Measurements from ENCODE around the gene POLE.
A peak's percentile ranks its signal among the peaks of the same experiment; 100 is the strongest.

Gene POLE

GRCh38 chr12:132716356-132716755, 29.2 kb upstream of the POLE start:
- DNase-seq (ENCODE audit: low read depth, low spot score), result no peak
- Histone ChIP-seq H3K9ac (ENCODE audit: insufficient read length) (no peak overlapping the region), H3K27ac (no peak overlapping the region), H3K36me3 (ENCODE audit: insufficient read depth, low read length) (peaks cover 55% of the 10 kb centered on the region), H3K4me3 (no peak overlapping the region), H3K9me3 (ENCODE audit: low read depth, low read length) (no peaks in the 10 kb centered on the region)
- TF ChIP-seq POLR2AphosphoS5 (IDR thresholded peaks at IDR 0.05; ENCODE audit: borderline replicate concordance, low read depth, low read length) (no peak), EZH2 (IDR thresholded peaks at IDR 0.05) (no peak), FOXP2 (optimal IDR thresholded peaks at IDR 0.05; ENCODE audit: control extremely low read depth, extremely low read length, insufficient read depth) (no peak)

- Histone ChIP-seq H3K9ac (ENCODE audit: insufficient read length) (no peak overlapping the region), H3K4me3 (no peak overlapping the region), H3K9me3 (ENCODE audit: low read depth, low read length) (no peaks in the 10 kb centered on the region), H3K36me3 (ENCODE audit: insufficient read depth, low read length) (peaks cover 50% of the 10 kb centered on the region), H3K27ac (no peak overlapping the region)
- no peak for TF ChIP-seq POLR2AphosphoS5 (IDR thresholded peaks at IDR 0.05; ENCODE audit: borderline replicate concordance, low read depth, low read length)
- no peak for TF ChIP-seq FOXP2 (optimal IDR thresholded peaks at IDR 0.05; ENCODE audit: control extremely low read depth, extremely low read length, insufficient read depth)
- TF ChIP-seq EZH2 (IDR thresholded peaks at IDR 0.05), result no peak
- no peak for DNase-seq (ENCODE audit: low read depth, low spot score)
These were observed 28.7 kb upstream of the POLE start for GRCh38 chr12:132715874-132716273.

GRCh38 chr12:132713123-132713522, 26.0 kb upstream of the POLE start:
- no peak for DNase-seq (ENCODE audit: low read depth, low spot score)
- 0 out of 2 replicates have a peak overlapping the region, but pooled peaks have one; percentile 31 for H3K27ac ChIP-seq
- no peak overlapping the region for H3K9ac ChIP-seq (ENCODE audit: insufficient read length)
- H3K9me3 ChIP-seq (ENCODE audit: low read depth, low read length), result no peaks in the 10 kb centered on the region
- peaks cover 30% of the 10 kb centered on the region for H3K36me3 ChIP-seq (ENCODE audit: insufficient read depth, low read length)
- no peak overlapping the region for H3K4me3 ChIP-seq
- TF ChIP-seq FOXP2 (optimal IDR thresholded peaks at IDR 0.05; ENCODE audit: control extremely low read depth, extremely low read length, insufficient read depth), result no peak
- no peak for TF ChIP-seq POLR2AphosphoS5 (IDR thresholded peaks at IDR 0.05; ENCODE audit: borderline replicate concordance, low read depth, low read length)
- no peak for TF ChIP-seq EZH2 (IDR thresholded peaks at IDR 0.05)

GRCh38 chr12:132711080-132711843, 24.1 kb upstream of the POLE start:
- Histone ChIP-seq H3K36me3 (ENCODE audit: insufficient read depth, low read length) (peaks cover 19% of the 10 kb centered on the region), H3K4me3 (peak overlapping the region; percentile 87), H3K9me3 (ENCODE audit: low read depth, low read length) (no peaks in the 10 kb centered on the region), H3K9ac (ENCODE audit: insufficient read length) (peak overlapping the region; percentile 86), H3K27ac (no peak overlapping the region)
- TF ChIP-seq POLR2AphosphoS5 (IDR thresholded peaks at IDR 0.05; ENCODE audit: borderline replicate concordance, low read depth, low read length) (no peak; the same call in 1 of the 2 replicates), FOXP2 (optimal IDR thresholded peaks at IDR 0.05; ENCODE audit: control extremely low read depth, extremely low read length, insufficient read depth) (no peak), EZH2 (IDR thresholded peaks at IDR 0.05) (no peak)
- no peak for DNase-seq (ENCODE audit: low read depth, low spot score)

- H3K9me3 ChIP-seq (ENCODE audit: low read depth, low read length), result no peaks in the 10 kb centered on the region
- H3K36me3 ChIP-seq (ENCODE audit: insufficient read depth, low read length), result peaks cover 15% of the 10 kb centered on the region
- H3K27ac ChIP-seq, result peak within 1 kb of the TSS; percentile 75
- TF ChIP-seq FOXP2 (optimal IDR thresholded peaks at IDR 0.05; ENCODE audit: control extremely low read depth, extremely low read length, insufficient read depth), result no peak
- TF ChIP-seq EZH2 (IDR thresholded peaks at IDR 0.05), result no peak
- peak; percentile 83 for TF ChIP-seq POLR2AphosphoS5 (IDR thresholded peaks at IDR 0.05; ENCODE audit: borderline replicate concordance, low read depth, low read length)
- no peak for DNase-seq (ENCODE audit: low read depth, low spot score)
- H3K9ac ChIP-seq (ENCODE audit: insufficient read length), result peak within 1 kb of the TSS; percentile 86
- peak within 1 kb of the TSS; percentile 87 for H3K4me3 ChIP-seq
These were observed 23.4 kb upstream of the POLE start, which contains the start of gene PGAM5 for GRCh38 chr12:132710405-132711079. PGAM5 (plus strand) TSS chr12:132710842; CDS start chr12:132710877, 35 bp downstream.

- Histone ChIP-seq H3K9ac (ENCODE audit: insufficient read length) (peak overlapping the region; percentile 86), H3K4me3 (peak overlapping the region; percentile 87), H3K27ac (peak overlapping the region; percentile 75), H3K9me3 (ENCODE audit: low read depth, low read length) (no peaks in the 10 kb centered on the region), H3K36me3 (ENCODE audit: insufficient read depth, low read length) (peaks cover 13% of the 10 kb centered on the region)
- TF ChIP-seq EZH2 (IDR thresholded peaks at IDR 0.05) (no peak), POLR2AphosphoS5 (IDR thresholded peaks at IDR 0.05; ENCODE audit: borderline replicate concordance, low read depth, low read length) (no peak), FOXP2 (optimal IDR thresholded peaks at IDR 0.05; ENCODE audit: control extremely low read depth, extremely low read length, insufficient read depth) (no peak)
- DNase-seq (ENCODE audit: low read depth, low spot score), result no peak
These were observed 22.9 kb upstream of the POLE start for GRCh38 chr12:132710043-132710404.

- Histone ChIP-seq H3K4me3 (no peak overlapping the region), H3K36me3 (ENCODE audit: insufficient read depth, low read length) (peaks cover 20% of the 10 kb centered on the region; the same call in 1 of the 2 replicates), H3K9ac (ENCODE audit: insufficient read length) (no peak overlapping the region), H3K27ac (peak overlapping the region; percentile 78), H3K9me3 (ENCODE audit: low read depth, low read length) (no peaks in the 10 kb centered on the region)
- TF ChIP-seq POLR2AphosphoS5 (IDR thresholded peaks at IDR 0.05; ENCODE audit: borderline replicate concordance, low read depth, low read length), result no peak
- DNase-seq (ENCODE audit: low read depth, low spot score), result no peak
These were observed 21.0 kb upstream of the POLE start for GRCh38 chr12:132708150-132708549.

GRCh38 chr12:132707241-132707640, 20.1 kb upstream of the POLE start:
- no peak for TF ChIP-seq POLR2AphosphoS5 (IDR thresholded peaks at IDR 0.05; ENCODE audit: borderline replicate concordance, low read depth, low read length)
- TF ChIP-seq FOXP2 (optimal IDR thresholded peaks at IDR 0.05; ENCODE audit: control extremely low read depth, extremely low read length, insufficient read depth), result no peak
- TF ChIP-seq EZH2 (IDR thresholded peaks at IDR 0.05), result no peak
- no peak overlapping the region for H3K4me3 ChIP-seq
- no peak for DNase-seq (ENCODE audit: low read depth, low spot score)
- H3K9ac ChIP-seq (ENCODE audit: insufficient read length), result no peak overlapping the region
- peaks cover 24% of the 10 kb centered on the region; the same call in 1 of the 2 replicates for H3K36me3 ChIP-seq (ENCODE audit: insufficient read depth, low read length)
- H3K9me3 ChIP-seq (ENCODE audit: low read depth, low read length), result no peaks in the 10 kb centered on the region
- H3K27ac ChIP-seq, result no peak overlapping the region

All from SK-N-MC (cell line).